Vagina (tissue), 2 donors: ENCODE data around the gene IFNK.

Experiments used
- POLR2A ChIP-seq, 2 donors: fragments of 450-650 bp; IDR thresholded peaks; one replicate each; pipeline ENCODE4 v1.6.1; 2017; ENCODE audit warnings: antibody characterized with exemption in 2 of 2, mild to moderate bottlenecking in 2 of 2, moderate library complexity in 2 of 2
- POLR2AphosphoS5 ChIP-seq, 2 donors: sonication (generic); formaldehyde crosslinking; IDR thresholded peaks; one replicate each; pipeline ENCODE4 v1.9.0; 2017; ENCODE audit warnings: antibody characterized with exemption in 2 of 2, mild to moderate bottlenecking in 2 of 2, low read depth in 1 of 2; ENCODE audit not compliant: insufficient read depth in 1 of 2
- TF ChIP-seq, protein P1 (sequence below), 3 experiments: fragments of 450-650 bp in 2 of 3; fragments of 200-600 bp in 1 of 3; sonication (generic) in 1 of 3; IDR thresholded peaks; one replicate each; pipeline ENCODE4 v1.5.1; 2017 to 2019; ENCODE audit warnings: antibody characterized with exemption in 3 of 3, mild to moderate bottlenecking in 2 of 3, moderate library complexity in 2 of 3

DNA sequence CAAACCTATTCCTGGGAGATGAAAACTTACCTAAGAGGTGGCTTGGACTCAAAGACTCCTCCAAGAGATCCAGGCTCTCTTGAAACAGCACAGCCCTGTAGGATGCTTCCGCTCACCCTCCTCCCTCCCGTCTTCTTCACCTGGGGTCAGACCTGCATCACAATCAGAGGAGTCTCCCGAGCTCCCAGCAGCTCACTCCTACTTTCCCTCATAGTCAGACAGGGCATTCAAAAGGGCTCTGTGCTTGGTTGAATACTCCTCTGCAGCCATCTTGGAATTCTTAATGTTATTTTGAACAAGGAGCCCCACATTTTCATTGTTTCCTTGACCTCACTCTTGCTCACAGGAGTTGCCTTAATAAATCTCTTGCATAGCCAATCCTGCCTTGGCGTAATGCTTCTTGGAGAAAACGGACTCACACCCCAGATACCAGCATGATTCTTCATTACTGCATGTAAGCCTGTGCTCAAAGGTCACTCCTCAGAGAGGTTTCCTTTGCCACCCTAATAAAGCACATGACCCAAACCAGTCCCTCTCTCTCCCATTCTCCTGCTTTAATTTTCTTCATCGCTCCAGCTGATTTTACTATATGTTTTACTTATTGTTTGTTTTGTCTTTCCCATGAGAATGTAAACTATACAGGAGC is 47.1 kb upstream of the IFNK start:
- TF ChIP-seq POLR2AphosphoS5 (IDR thresholded peaks at IDR 0.05; ENCODE audit: insufficient read depth in 1 of 2, low read depth in 1 of 2) (no peak), POLR2A (IDR thresholded peaks at IDR 0.05) (no peak)
- TF ChIP-seq, protein P1, sequence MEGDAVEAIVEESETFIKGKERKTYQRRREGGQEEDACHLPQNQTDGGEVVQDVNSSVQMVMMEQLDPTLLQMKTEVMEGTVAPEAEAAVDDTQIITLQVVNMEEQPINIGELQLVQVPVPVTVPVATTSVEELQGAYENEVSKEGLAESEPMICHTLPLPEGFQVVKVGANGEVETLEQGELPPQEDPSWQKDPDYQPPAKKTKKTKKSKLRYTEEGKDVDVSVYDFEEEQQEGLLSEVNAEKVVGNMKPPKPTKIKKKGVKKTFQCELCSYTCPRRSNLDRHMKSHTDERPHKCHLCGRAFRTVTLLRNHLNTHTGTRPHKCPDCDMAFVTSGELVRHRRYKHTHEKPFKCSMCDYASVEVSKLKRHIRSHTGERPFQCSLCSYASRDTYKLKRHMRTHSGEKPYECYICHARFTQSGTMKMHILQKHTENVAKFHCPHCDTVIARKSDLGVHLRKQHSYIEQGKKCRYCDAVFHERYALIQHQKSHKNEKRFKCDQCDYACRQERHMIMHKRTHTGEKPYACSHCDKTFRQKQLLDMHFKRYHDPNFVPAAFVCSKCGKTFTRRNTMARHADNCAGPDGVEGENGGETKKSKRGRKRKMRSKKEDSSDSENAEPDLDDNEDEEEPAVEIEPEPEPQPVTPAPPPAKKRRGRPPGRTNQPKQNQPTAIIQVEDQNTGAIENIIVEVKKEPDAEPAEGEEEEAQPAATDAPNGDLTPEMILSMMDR (IDR thresholded peaks at IDR 0.05): no peak
